Stimulated activated CD8-positive, alpha-beta memory T cell treated with anti-CD3 and anti-CD28 coated beads, Interleukin-7, amount 100 ng/mL, for 48 hours (primary cell): Measurements from ENCODE around the gene ATXN10.

Source experiments
- DNase-seq, 2 donors: peaks; one replicate each; pipeline ENCODE4 v3.0.0-alpha.2; 2020; ENCODE audit warnings: low read depth in 1 of 2; ENCODE audit errors: extremely low read depth in 1 of 2

ATXN10 gene

DNA sequence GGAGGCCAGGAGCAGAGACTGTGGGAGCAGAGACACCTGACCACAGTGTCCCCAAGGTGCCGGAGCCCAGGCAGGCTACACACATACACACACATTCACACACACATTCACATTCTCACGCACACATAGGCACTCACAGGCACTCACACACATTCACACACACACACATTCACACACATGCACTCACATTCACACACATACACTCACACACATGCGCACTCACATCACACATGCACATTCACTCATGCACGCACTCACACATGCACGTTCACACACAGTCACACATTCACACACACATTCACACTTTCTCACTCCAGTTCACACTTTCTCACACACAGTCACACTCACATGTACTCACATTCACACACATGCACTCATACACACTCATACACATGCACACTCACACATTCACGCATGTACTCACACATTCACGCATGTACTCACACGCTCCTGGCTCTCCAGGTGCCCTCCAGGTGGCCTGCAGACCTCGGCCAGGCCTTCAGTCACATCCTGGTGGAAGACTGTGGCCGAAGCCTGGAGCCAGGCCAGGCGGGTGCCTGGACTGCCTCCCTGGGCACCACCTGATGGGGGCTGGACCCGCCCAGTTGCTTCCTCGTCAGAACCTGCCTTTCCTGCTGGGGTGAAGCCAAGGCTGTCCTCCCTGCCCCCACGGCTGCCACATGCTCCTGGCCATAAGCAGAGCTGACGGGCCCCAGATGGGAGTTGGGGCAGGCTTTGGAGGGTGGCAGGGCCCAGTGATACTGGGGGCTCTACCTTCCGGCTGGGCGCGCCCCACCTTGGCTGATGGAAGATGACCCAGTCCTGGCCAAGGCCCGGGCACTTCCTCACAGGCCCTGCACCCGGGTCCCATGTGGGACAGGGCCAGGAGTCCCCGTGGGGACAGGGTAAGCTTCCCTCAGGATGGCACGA lies 215.8 kb downstream of the ATXN10 start:
- no peak for DNase-seq

DNA sequence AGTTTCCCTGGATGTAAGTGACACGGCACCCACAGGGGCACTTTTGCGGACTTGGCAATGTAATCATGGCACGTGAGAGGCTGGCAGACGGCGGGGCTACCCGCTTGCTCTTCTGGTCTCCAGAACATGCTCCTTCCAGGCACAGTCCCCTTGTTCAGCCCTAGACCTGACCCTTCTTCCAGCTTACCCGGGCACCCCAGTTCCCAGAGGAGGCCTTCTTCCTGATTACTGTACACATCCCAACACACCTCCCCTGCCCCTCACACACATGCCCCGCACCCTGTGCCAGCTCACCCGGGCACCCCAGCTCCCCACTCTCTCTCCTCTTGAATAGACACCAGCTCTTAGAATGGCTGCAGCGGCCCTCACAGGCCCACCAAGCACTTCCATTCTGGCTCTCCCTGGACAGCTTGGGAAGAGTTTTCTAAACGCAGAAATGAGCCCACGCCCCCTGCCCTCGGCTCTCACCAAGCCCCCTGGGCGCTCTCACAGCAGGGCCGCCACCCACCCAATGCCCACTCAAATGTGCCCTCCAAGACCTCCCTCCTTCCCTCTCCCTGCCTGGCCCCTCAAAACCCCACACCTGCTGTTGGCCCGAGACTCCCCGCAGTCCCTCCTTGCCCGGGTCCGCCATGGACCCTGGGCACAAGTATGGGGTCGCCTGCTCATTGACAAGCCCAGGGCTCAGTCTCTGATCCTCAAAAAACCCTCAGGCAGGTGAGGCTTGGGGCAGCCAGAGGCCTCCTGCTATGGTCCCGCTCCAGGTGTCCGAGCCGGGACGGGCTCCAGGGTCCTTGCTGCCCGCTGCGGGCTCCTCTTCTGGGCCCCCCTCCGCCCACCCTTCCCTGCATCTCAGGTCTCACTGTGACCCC lies 216.8 kb downstream of the ATXN10 start:
- no peak for DNase-seq

DNA sequence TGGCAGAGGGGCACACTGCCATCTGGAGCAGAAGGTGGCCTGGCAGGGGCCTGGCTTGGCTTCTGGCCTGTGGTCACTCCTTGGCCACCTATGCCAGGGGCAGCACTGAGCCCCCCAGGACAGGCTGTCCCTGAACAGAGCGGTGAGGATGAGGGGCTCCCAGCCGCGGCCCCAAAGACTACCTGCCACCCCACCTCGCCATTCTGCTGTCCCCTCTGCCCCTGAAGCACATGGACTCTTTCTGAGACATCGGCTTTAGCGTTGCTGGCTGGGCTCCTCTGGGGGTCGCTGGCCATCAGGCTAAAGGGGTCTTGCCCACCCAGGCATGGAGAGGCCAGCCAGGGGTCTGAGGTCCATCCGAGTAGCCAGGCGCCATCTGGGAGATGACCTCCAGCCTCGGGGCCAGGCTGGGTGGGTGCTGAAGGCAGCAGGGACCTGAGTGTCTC lies 217.5 kb downstream of the ATXN10 start:
- no peak for DNase-seq

DNA sequence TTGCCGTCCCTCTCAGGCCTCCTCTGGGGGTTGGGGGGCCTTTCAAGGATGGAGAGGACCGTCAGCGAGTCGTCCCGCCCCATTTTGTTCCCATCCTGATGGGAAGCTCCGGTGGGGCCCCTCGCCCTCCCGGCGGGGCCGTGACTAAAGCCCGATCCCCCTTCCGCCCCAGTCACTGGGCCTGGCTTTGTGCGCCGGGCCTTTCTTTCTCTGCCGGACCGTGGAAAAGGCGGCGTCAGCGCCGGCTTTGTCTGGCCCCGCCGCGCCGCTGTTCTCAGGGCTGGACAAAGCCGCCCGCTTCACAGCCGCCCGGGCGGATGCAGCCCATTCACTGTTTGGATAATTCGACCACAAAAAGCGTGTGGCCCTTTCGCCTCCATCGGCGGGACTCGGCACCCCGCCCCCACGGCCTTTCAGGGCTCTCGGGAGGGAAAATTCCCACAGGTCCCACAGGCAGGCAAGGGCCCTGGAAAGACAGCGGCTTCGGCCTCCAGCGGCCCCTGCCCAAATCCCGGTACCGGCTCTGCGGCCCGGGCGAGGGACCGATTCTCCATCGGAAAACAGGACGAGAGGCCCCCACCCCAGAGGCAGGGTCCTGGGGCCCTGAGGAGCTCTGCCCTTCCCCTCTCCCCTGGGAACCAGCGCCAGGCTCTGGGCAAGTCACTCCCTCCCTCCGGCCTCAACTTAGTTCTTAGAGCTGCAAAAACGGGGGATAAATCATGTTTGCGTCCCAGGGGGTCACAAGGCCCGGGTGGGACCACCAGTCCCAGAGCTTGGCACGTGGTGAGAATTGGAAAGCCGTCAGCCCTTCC lies 218.1 kb downstream of the ATXN10 start:
- DNase-seq: no peak

DNA sequence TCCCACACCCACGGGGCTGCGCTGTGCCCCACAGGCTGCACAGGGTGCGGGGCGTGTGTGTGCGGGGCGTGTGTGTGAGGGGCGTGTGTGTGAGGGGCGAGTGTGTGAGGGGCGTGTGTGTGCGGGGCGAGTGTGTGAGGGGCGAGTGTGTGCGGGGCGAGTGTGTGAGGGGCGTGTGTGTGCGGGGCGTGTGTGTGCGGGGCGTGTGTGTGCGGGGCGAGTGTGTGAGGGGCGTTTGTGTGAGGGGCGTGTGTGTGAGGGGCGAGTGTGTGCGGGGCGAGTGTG lies 218.7 kb downstream of the ATXN10 start:
- no peak for DNase-seq

DNA sequence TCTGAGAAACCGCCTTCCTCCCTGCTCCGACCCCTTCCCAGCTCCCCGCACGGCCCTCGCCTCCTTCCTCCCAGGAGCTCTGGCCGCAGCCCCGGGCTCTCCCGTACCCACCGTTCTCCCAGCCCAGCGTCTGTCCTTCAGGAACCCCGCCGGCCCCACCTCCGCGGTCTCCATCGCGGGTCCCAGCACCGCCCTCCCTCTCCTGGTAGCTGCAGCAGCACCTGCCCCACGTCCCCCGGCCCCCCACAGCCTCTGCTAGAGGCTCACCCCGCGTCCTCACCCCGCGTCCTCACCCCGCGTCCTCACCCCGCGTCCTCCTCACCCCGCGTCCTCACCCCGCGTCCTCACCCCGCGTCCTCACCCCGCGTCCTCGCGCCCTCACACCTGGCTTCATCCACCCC lies 219.4 kb downstream of the ATXN10 start:
- DNase-seq: no peak

DNA sequence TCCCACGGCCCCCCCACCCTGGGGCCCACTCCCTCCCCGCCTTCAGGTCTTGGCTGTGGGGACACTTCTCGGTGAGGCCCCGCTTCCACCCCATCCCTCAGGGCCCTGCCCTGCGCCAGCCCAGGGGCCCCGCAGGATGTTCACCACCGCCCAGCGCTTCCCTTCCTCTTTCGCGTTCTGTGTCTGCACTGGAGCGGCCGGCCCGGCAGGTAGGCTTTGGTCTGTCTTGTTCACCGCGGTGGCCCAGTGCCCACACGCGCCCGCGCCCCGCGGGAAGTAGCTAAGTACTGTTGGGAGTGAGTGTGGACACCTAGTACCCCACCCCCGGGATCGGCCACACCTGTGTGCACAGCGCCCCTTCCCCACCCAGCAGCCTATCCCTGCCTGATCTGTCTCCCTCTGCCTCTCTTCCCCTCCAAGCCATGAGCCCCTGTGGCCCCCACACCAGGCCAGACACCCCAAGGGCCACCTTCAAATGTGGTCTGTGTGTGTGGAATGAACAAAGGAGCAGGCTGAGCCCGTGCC lies 219.9 kb downstream of the ATXN10 start:
- no peak for DNase-seq

DNA sequence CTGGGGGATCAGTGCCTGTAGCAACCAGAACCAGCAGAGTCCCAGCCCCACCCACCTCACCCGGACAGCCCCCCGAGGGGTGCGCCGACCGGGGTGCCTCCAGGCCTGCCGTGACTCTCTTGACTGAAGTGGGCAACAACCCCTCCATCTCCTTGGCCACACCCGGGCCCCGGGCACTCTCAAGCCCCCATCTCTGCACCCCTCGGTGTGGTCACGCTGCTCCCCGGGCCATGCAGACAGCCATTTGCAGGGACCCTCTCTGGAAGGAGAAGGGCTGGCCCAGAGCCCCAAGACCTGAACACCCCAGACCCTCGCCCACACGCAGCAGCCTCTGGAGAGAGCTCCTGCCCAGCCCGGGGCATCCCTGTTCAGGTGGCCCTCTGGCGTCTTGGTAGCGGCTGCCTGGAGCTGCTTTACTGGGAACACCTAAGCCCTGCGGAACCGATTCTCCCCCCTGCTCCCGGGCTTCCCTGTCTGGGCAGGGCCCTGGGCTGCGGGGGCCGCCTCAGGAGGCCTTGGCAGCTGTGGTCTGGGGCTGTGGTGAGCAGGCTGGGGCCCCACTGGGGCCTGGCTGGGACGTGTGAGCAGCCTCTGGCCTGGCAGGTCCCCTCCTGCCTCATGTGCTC lies 220.5 kb downstream of the ATXN10 start:
- DNase-seq: no peak

DNA sequence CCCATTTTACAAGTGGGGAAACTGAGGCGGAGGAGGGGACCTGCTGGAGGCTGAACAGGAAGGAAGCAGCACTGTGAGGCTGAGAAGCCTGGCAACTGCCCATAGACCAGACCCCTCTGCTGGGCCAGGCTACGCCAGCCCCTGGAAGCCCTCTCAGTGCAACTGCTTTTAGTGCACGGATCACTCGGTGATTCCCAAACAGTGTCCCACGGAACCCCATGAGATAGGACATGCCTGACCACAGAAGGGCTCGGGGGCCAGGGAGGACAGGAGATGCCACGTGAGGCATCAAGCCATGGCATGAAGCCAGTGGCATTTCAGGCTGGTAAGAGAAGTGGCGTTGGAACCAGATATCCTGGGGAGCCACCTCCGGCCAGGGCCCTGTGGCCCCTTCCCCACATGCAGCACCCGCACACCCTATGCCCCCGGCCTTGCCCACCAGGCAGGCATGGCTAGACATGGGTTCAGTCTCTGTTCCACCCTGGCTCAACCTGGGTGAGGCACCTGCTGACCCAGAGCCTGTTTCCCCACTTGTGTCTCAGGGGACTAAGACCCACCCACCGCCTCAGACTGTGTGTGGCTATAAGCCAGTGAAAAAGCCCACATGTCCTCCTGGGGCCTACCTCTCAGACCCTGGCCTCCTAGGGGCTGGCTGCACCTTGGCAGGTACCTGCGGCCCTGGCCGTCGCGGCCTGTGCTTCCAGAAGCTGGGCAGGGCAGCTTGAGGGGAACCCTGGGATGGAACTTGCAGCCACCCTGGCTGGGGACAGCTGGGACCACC lies 221.2 kb downstream of the ATXN10 start:
- DNase-seq: no peak

DNA sequence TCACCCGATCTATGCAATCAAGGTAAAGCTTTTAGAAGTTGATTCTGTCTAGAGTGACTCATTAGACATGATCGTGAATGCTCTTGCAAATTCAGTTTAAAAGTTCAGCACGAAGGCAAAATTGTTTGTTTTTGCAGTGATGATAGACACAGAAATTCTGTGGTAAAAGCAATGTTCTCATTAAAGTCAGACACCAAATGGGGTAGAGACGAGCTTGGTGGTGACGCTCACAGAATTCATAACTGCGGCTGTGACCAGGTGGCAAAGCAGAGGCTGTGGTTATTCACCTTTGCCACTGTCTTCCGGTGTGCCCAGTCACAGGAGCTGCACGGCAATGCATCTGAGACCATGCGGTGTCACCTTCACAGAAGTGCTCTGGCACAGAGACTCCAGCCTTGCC lies 221.9 kb downstream of the ATXN10 start:
- DNase-seq: no peak
